SK-N-SH (cell line): Measurements from ENCODE around the gene VTI1B.

ENCODE experiments used
- FOXM1 ChIP-seq: IDR thresholded peaks from 2 replicates; pipeline ENCODE4 v1.4.0; 2012; ENCODE audit warnings: low read depth, mild to moderate bottlenecking
- POLR2AphosphoS5 ChIP-seq: IDR thresholded peaks from 2 replicates; pipeline ENCODE4 v1.6.1; 2012; ENCODE audit warnings: low read depth, low read length
- SMC3 ChIP-seq: IDR thresholded peaks from 2 replicates; pipeline ENCODE4 v1.6.1; 2012; ENCODE audit warnings: low read depth, low read length, improper control_type of control experiment
- TF ChIP-seq, protein P1 (sequence below): IDR thresholded peaks from 2 replicates; pipeline ENCODE4 v1.6.1; 2012; ENCODE audit warnings: mild to moderate bottlenecking, low read depth, low read length, moderate library complexity

DNA sequence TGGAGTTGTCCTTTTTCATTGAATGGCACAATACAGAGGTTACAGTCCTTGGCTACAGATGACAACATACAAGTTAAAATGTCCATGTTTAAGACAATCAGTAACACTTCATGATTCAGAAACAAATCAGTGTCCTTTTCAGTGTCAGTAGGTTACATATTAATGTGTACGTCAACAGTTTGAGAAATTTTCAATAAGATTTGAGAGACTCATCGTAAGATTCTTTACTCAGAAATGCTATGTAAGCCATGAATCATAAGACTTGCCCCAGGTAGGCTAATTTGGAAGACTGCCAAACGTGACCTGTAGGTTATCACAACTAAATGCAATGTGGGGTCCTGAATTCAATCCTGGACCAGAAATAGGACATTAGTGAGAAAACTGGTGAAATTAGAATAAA is 30.8 kb upstream of the VTI1B start:
- no peak for TF ChIP-seq FOXM1
- TF ChIP-seq SMC3 = no peak
- TF ChIP-seq, protein P1, sequence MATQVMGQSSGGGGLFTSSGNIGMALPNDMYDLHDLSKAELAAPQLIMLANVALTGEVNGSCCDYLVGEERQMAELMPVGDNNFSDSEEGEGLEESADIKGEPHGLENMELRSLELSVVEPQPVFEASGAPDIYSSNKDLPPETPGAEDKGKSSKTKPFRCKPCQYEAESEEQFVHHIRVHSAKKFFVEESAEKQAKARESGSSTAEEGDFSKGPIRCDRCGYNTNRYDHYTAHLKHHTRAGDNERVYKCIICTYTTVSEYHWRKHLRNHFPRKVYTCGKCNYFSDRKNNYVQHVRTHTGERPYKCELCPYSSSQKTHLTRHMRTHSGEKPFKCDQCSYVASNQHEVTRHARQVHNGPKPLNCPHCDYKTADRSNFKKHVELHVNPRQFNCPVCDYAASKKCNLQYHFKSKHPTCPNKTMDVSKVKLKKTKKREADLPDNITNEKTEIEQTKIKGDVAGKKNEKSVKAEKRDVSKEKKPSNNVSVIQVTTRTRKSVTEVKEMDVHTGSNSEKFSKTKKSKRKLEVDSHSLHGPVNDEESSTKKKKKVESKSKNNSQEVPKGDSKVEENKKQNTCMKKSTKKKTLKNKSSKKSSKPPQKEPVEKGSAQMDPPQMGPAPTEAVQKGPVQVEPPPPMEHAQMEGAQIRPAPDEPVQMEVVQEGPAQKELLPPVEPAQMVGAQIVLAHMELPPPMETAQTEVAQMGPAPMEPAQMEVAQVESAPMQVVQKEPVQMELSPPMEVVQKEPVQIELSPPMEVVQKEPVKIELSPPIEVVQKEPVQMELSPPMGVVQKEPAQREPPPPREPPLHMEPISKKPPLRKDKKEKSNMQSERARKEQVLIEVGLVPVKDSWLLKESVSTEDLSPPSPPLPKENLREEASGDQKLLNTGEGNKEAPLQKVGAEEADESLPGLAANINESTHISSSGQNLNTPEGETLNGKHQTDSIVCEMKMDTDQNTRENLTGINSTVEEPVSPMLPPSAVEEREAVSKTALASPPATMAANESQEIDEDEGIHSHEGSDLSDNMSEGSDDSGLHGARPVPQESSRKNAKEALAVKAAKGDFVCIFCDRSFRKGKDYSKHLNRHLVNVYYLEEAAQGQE = no peak
- no peak for TF ChIP-seq POLR2AphosphoS5
